Mucosa of rectum (tissue), 2 donors: ENCODE results near the gene CAMTA1.

Source experiments
- H3K27ac ChIP-seq, 2 donors: one replicate each; pipeline ENCODE4 v1.7.0; 2013; ENCODE audit warnings: inconsistent platforms in 2 of 2, low read depth in 2 of 2, low read length in 2 of 2
- H3K27me3 ChIP-seq, 2 donors: one replicate each; pipeline ENCODE4 v1.7.0; 2013; ENCODE audit warnings: low read length in 2 of 2; ENCODE audit not compliant: control insufficient read depth in 2 of 2, insufficient read depth in 2 of 2
- H3K36me3 ChIP-seq, 2 donors: one replicate each; pipeline ENCODE4 v1.7.0; 2013; ENCODE audit warnings: low read length in 2 of 2; ENCODE audit not compliant: control insufficient read depth in 2 of 2, insufficient read depth in 2 of 2
- H3K4me1 ChIP-seq, 2 donors: one replicate each; pipeline ENCODE4 v1.7.0; 2013; ENCODE audit warnings: low read length in 2 of 2, mild to moderate bottlenecking in 1 of 2; ENCODE audit not compliant: control insufficient read depth in 2 of 2, insufficient read depth in 2 of 2
- H3K4me3 ChIP-seq, 2 donors: one replicate each; pipeline ENCODE4 v1.7.0; 2013; ENCODE audit warnings: low read length in 2 of 2
- H3K9ac ChIP-seq, 2 donors: one replicate each; pipeline ENCODE4 v1.7.0; 2013; ENCODE audit warnings: low read length in 2 of 2, low read depth in 1 of 2, mild to moderate bottlenecking in 1 of 2
- H3K9me3 ChIP-seq, 2 donors: one replicate each; pipeline ENCODE4 v1.7.0; 2013; ENCODE audit warnings: low read length in 2 of 2; ENCODE audit not compliant: control insufficient read depth in 2 of 2
- donor health status: healthy.
- donor health status: Normal muscosa, but diverticular disease.

The CAMTA1 gene

GRCh38 chr1:7315316-7315715 is 530.1 kb downstream of the CAMTA1 start:
- Histone ChIP-seq H3K4me3 (no peak overlapping the region), H3K9me3 (no peaks in the 10 kb centered on the region), H3K27me3 (no peaks in the 10 kb centered on the region), H3K4me1 (peaks cover 0 to 2% of the 10 kb centered on the region in 2 donors), H3K36me3 (no peaks in the 10 kb centered on the region), H3K9ac (no peak overlapping the region), H3K27ac (no peak overlapping the region)

- H3K9ac ChIP-seq: no peak overlapping the region
- no peaks in the 10 kb centered on the region for H3K27me3 ChIP-seq
- H3K4me1 ChIP-seq: peaks cover 0 to 2% of the 10 kb centered on the region in 2 donors
- H3K4me3 ChIP-seq: no peak overlapping the region
- H3K9me3 ChIP-seq: no peaks in the 10 kb centered on the region
- no peaks in the 10 kb centered on the region for H3K36me3 ChIP-seq
- H3K27ac ChIP-seq: no peak overlapping the region
These were observed 530.7 kb downstream of the CAMTA1 start for GRCh38 chr1:7315946-7316345.

GRCh38 chr1:7317888-7318287 is 532.6 kb downstream of the CAMTA1 start:
- H3K4me1 ChIP-seq: peaks cover 0 to 2% of the 10 kb centered on the region in 2 donors
- no peak overlapping the region for H3K4me3 ChIP-seq
- no peaks in the 10 kb centered on the region for H3K36me3 ChIP-seq
- H3K27ac ChIP-seq: no peak overlapping the region
- H3K9me3 ChIP-seq: no peaks in the 10 kb centered on the region
- no peak overlapping the region for H3K9ac ChIP-seq
- H3K27me3 ChIP-seq: no peaks in the 10 kb centered on the region

GRCh38 chr1:7319196-7319595 is 533.9 kb downstream of the CAMTA1 start:
- H3K9ac ChIP-seq: no peak overlapping the region
- H3K27me3 ChIP-seq: no peaks in the 10 kb centered on the region

GRCh38 chr1:7320661-7321060 is 535.4 kb downstream of the CAMTA1 start:
- Histone ChIP-seq H3K9me3 (no peaks in the 10 kb centered on the region), H3K4me3 (no peak overlapping the region), H3K27ac (no peak overlapping the region), H3K9ac (no peak overlapping the region), H3K36me3 (no peaks in the 10 kb centered on the region), H3K4me1 (peaks cover 0 to 2% of the 10 kb centered on the region in 2 donors), H3K27me3 (no peaks in the 10 kb centered on the region)

More at GRCh38 chr1:7319196-7319595, 533.9 kb downstream of the CAMTA1 start:
- Histone ChIP-seq H3K27ac (no peak overlapping the region), H3K4me3 (no peak overlapping the region), H3K36me3 (no peaks in the 10 kb centered on the region), H3K9me3 (no peaks in the 10 kb centered on the region), H3K4me1 (peaks cover 0 to 2% of the 10 kb centered on the region in 2 donors)

GRCh38 chr1:7322283-7322785 is 537.1 kb downstream of the CAMTA1 start:
- H3K4me1 ChIP-seq: peaks cover 0 to 2% of the 10 kb centered on the region in 2 donors
- H3K9ac ChIP-seq: no peak overlapping the region
- H3K36me3 ChIP-seq: no peaks in the 10 kb centered on the region
- no peak overlapping the region for H3K27ac ChIP-seq
- no peaks in the 10 kb centered on the region for H3K9me3 ChIP-seq
- no peaks in the 10 kb centered on the region for H3K27me3 ChIP-seq
- no peak overlapping the region for H3K4me3 ChIP-seq

- Histone ChIP-seq H3K9ac (no peak overlapping the region), H3K27ac (no peak overlapping the region), H3K36me3 (no peaks in the 10 kb centered on the region), H3K4me3 (no peak overlapping the region), H3K27me3 (no peaks in the 10 kb centered on the region), H3K4me1 (peaks cover 0 to under 1% of the 10 kb centered on the region in 2 donors), H3K9me3 (no peaks in the 10 kb centered on the region)
These were observed 537.7 kb downstream of the CAMTA1 start for GRCh38 chr1:7322912-7323311.

GRCh38 chr1:7325254-7325653 is 540.0 kb downstream of the CAMTA1 start:
- H3K4me3 ChIP-seq: no peak overlapping the region
- no peaks in the 10 kb centered on the region for H3K4me1 ChIP-seq
- H3K9me3 ChIP-seq: no peaks in the 10 kb centered on the region
- no peak overlapping the region for H3K27ac ChIP-seq
- no peak overlapping the region for H3K9ac ChIP-seq
- no peaks in the 10 kb centered on the region for H3K36me3 ChIP-seq
- no peaks in the 10 kb centered on the region for H3K27me3 ChIP-seq

- Histone ChIP-seq H3K36me3 (no peaks in the 10 kb centered on the region), H3K27ac (no peak overlapping the region), H3K27me3 (no peaks in the 10 kb centered on the region), H3K4me1 (no peaks in the 10 kb centered on the region), H3K4me3 (no peak overlapping the region), H3K9ac (no peak overlapping the region), H3K9me3 (no peaks in the 10 kb centered on the region)
These were observed 541.1 kb downstream of the CAMTA1 start for GRCh38 chr1:7326366-7326765.

GRCh38 chr1:7327849-7328248 is 542.6 kb downstream of the CAMTA1 start:
- Histone ChIP-seq H3K27ac (no peak overlapping the region), H3K27me3 (no peaks in the 10 kb centered on the region), H3K9me3 (no peaks in the 10 kb centered on the region), H3K36me3 (no peaks in the 10 kb centered on the region), H3K4me1 (peaks cover 0 to 3% of the 10 kb centered on the region in 2 donors), H3K9ac (no peak overlapping the region), H3K4me3 (no peak overlapping the region)
